Keratinocyte (primary cell): ENCODE measurements around the gene LSM14B. TPM values are rescaled to one million over a fixed set of nuclear protein-coding genes. Genes with fewer than 3 reads are reported as not detected.

ENCODE experiments used
- DNase-seq: peaks from one replicate; pipeline ENCODE4 v3.0.0-alpha.2; 2011; ENCODE audit warnings: low read depth, missing footprints, low spot score
- FAIRE-seq: peaks from 2 replicates; lab custom pipeline; 2011; peaks lifted over from hg19 to GRCh38; lab: Jason Lieb, UNC
- H2AFZ ChIP-seq: 2 replicates; pipeline ENCODE4 v1.6.0; 2012; ENCODE audit warnings: low read length, control low read depth, inconsistent platforms; ENCODE audit not compliant: control insufficient read depth
- H3K27ac ChIP-seq: 2 replicates; pipeline ENCODE4 v1.5.1; 2011; ENCODE audit warnings: low read length; ENCODE audit not compliant: control insufficient read depth, insufficient read depth
- H3K27me3 ChIP-seq: 3 replicates; pipeline ENCODE4 v1.6.0; 2011; ENCODE audit warnings: low read length; ENCODE audit not compliant: control insufficient read depth, insufficient read depth; ENCODE audit errors: extremely low read depth
- H3K36me3 ChIP-seq, 2 experiments: 2 replicates in 1 of 2; 3 replicates in 1 of 2; pipeline ENCODE4 v1.5.1; 2011; ENCODE audit warnings: low read length in 2 of 2, mild to moderate bottlenecking in 1 of 2; ENCODE audit not compliant: control insufficient read depth in 2 of 2, insufficient read depth in 2 of 2; ENCODE audit errors: extremely low read depth in 1 of 2
- H3K4me1 ChIP-seq: 3 replicates; pipeline ENCODE4 v1.5.1; 2011; ENCODE audit warnings: low read length; ENCODE audit not compliant: control insufficient read depth, insufficient read depth; ENCODE audit errors: extremely low read depth
- H3K4me2 ChIP-seq: 3 replicates; pipeline ENCODE4 v1.6.0; 2011; ENCODE audit warnings: low read depth, low read length; ENCODE audit not compliant: control insufficient read depth, insufficient read depth; ENCODE audit errors: extremely low read depth
- H3K4me3 ChIP-seq, 3 experiments: fragments of 200-600 bp in 1 of 3; sonication (generic) in 1 of 3; 2 replicates in 2 of 3; 3 replicates in 1 of 3; pipeline ENCODE4 v1.5.1; 2011 to 2016; ENCODE audit warnings: low read length in 3 of 3, mild to moderate bottlenecking in 3 of 3, control low read depth in 2 of 3, inconsistent platforms in 1 of 3, low read depth in 1 of 3, mixed read lengths in 1 of 3, mixed run types in 1 of 3, moderate library complexity in 1 of 3; ENCODE audit not compliant: control insufficient read depth in 2 of 3, insufficient read depth in 2 of 3; ENCODE audit errors: extremely low read depth in 1 of 3
- H3K79me2 ChIP-seq: 2 replicates; pipeline ENCODE4 v1.6.0; 2012; ENCODE audit warnings: low read length; ENCODE audit not compliant: control insufficient read depth, insufficient read depth
- H3K9ac ChIP-seq: 3 replicates; pipeline ENCODE4 v1.6.0; 2011; ENCODE audit warnings: low read length; ENCODE audit not compliant: control insufficient read depth, insufficient read depth; ENCODE audit errors: extremely low read depth
- H3K9me1 ChIP-seq: 3 replicates; pipeline ENCODE4 v1.6.0; 2011; ENCODE audit warnings: low read length; ENCODE audit not compliant: control insufficient read depth, insufficient read depth; ENCODE audit errors: extremely low read depth
- H3K9me3 ChIP-seq: 2 replicates; pipeline ENCODE4 v1.5.1; 2012; ENCODE audit warnings: low read depth, low read length; ENCODE audit not compliant: control insufficient read depth
- H4K20me1 ChIP-seq: 3 replicates; pipeline ENCODE4 v1.6.0; 2011; ENCODE audit warnings: low read length; ENCODE audit not compliant: control insufficient read depth, insufficient read depth; ENCODE audit errors: extremely low read depth
- EZH2 ChIP-seq: IDR thresholded peaks from one replicate; pipeline ENCODE4 v1.6.1; 2012; ENCODE audit warnings: inconsistent platforms, mild to moderate bottlenecking, low read length, moderate library complexity
- dilution Hi-C: fragments of 300-500 bp; cut with MboI; formaldehyde crosslinking; loops from one replicate; pipeline ENCODE4 v1.7.0; 2020; ENCODE audit warnings: low sequenced_read_pairs; ENCODE audit not compliant: extremely low pct_ligation_motif_present
- polyA plus RNA-seq, 5 experiments: library from polyadenylated mRNA; depleted of rRNA in 3 of 5; stranded (reverse) in 3 of 5; stranded (forward) in 1 of 5; unstranded in 1 of 5; fragments of >200 nt; gene quantifications; 1 replicate in 1 of 5; 2 replicates in 3 of 5; 3 replicates in 1 of 5; pipeline versions ENCODE4 v1.2.1 to v1.2.3, GENCODE V29; 2011 to 2012; ENCODE audit warnings: missing spikeins in 2 of 5, low read depth in 1 of 5, low replicate concordance in 1 of 5
- TF ChIP-seq, protein P1 (sequence below), 3 experiments: IDR thresholded peaks in 1 of 3; conservative IDR thresholded peaks in 1 of 3; optimal IDR thresholded peaks in 1 of 3; 2 replicates in 2 of 3; 3 replicates in 1 of 3; pipeline versions ENCODE3 to v1.5.1; 2011; ENCODE audit warnings: low read length in 3 of 3, mild to moderate bottlenecking in 3 of 3, moderate library complexity in 2 of 3, control low read depth in 1 of 3, inconsistent platforms in 1 of 3; ENCODE audit not compliant: insufficient read depth in 2 of 3; ENCODE audit errors: extremely low read depth in 1 of 3

Gene LSM14B
- polyA plus RNA-seq, 1 donor (not counting 4 experiments of a cell fraction or from before 2014, with no cell fraction given): 21.7 TPM

DNA sequence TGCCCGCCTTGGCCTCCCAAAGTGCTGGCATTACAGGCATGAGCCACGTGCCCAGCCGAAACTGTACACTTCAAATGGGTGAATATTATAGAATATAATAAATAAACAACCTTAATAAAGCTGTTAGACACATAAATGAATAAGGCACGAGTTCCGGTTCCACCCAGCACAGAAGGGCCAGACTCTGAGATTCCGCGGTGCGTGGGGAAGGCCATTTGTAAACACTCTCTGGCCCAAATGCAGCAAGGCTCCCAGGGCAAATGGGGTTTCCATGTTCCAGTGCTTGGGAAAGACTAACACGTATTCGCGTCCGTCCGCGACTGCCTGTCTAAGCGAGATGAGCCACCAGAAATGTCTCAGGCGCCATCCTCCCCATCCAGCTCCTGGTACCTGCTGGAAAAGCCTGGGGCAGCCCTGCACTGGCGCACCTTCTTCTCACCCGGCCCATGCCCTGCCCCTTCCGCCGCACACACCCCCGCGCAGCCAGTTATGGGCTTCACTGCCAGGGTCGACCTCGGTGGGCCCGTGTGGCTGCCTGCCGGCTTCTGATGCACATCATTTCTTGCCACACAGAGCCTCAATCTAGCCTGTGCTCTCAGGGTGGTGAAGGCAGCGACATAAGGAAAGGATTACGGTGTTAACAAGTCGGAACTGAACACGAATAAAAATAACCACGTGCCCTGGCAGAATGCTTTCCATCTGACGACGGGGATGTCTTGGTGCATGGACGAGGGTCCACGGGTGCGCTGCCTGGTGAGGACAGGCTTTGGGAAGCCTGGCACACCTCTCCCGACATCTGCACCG is 5.5 kb upstream of the LSM14B start:
- dilution Hi-C loops: no loop called here

DNA sequence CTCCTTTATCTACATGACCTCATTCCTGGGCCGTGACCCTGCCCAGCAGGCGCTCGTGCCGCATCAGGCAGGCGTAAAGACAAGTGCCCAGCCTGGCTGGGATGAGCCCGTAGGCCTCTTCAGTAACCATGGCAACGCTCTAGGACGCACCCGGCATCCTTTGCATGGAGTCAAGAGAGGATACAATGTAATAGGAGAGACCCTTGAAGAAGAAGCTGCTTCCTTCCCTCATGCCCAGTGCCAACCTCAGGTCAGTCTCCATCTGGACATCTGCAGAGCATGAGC is 5.0 kb upstream of the LSM14B start:
- no peaks in the 10 kb centered on the region for H3K36me3 ChIP-seq
- no peak overlapping the region for H2AFZ ChIP-seq
- H3K9me3 ChIP-seq: peaks cover 9% of the 10 kb centered on the region
- H3K79me2 ChIP-seq: no peaks in the 10 kb centered on the region
- no peak overlapping the region for H3K4me2 ChIP-seq
- no peaks in the 10 kb centered on the region for H4K20me1 ChIP-seq
- FAIRE-seq (no peak), DNase-seq (no peak)
- dilution Hi-C loops: no loop called here
- H3K4me1 ChIP-seq: no peaks in the 10 kb centered on the region
- H3K27me3 ChIP-seq: peaks cover 37% of the 10 kb centered on the region
- H3K4me3 ChIP-seq: no peak overlapping the region
- H3K9ac ChIP-seq: no peak overlapping the region
- H3K9me1 ChIP-seq: no peaks in the 10 kb centered on the region
- TF ChIP-seq EZH2: no peak
- TF ChIP-seq, protein P1, sequence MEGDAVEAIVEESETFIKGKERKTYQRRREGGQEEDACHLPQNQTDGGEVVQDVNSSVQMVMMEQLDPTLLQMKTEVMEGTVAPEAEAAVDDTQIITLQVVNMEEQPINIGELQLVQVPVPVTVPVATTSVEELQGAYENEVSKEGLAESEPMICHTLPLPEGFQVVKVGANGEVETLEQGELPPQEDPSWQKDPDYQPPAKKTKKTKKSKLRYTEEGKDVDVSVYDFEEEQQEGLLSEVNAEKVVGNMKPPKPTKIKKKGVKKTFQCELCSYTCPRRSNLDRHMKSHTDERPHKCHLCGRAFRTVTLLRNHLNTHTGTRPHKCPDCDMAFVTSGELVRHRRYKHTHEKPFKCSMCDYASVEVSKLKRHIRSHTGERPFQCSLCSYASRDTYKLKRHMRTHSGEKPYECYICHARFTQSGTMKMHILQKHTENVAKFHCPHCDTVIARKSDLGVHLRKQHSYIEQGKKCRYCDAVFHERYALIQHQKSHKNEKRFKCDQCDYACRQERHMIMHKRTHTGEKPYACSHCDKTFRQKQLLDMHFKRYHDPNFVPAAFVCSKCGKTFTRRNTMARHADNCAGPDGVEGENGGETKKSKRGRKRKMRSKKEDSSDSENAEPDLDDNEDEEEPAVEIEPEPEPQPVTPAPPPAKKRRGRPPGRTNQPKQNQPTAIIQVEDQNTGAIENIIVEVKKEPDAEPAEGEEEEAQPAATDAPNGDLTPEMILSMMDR (optimal IDR thresholded peaks at IDR 0.05 in 1 of 3, IDR thresholded peaks at IDR 0.05 in 1 of 3, conservative IDR thresholded peaks at IDR 0.05 in 1 of 3; ENCODE audit: extremely low read depth in 1 of 3, insufficient read depth in 2 of 3, low read length in 3 of 3): no peak
- no peak overlapping the region for H3K27ac ChIP-seq

More for the DNA sequence above, 5.5 kb upstream of the LSM14B start:
- Histone ChIP-seq H3K4me2 (no peak overlapping the region), H3K79me2 (no peaks in the 10 kb centered on the region), H2AFZ (no peak overlapping the region), H3K9me3 (peaks cover 14% of the 10 kb centered on the region), H3K36me3 (no peaks in the 10 kb centered on the region), H3K4me1 (no peaks in the 10 kb centered on the region), H3K27me3 (peaks cover 37% of the 10 kb centered on the region), H3K9me1 (no peaks in the 10 kb centered on the region), H3K4me3 (no peak overlapping the region), H3K27ac (no peak overlapping the region), H3K9ac (no peak overlapping the region), H4K20me1 (no peaks in the 10 kb centered on the region)
- FAIRE-seq (no peak), DNase-seq (no peak)
- no peak for TF ChIP-seq EZH2
- TF ChIP-seq, protein P1 (optimal IDR thresholded peaks at IDR 0.05 in 1 of 3, IDR thresholded peaks at IDR 0.05 in 1 of 3, conservative IDR thresholded peaks at IDR 0.05 in 1 of 3; ENCODE audit: extremely low read depth in 1 of 3, insufficient read depth in 2 of 3, low read length in 3 of 3): no peak
